ENCODE results near the gene TRIM33.

DNA sequence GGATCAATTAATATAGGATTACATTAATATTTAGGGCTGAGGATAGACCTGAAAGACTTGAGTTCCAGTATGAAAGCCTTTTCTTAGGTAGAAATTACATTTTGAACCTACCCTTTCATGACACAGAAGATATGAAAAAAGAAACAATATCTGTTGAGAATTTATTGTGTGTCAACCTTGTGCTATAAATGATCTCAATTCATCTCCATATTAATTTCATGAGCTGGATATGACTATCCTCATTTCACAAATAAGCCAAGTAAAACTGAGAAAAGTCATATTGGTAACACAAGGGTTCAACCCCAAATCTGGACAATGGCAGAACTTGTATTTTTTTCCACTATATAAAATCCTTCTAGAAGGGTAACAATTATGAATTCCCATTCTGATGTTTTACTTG, 120.0 kb downstream of the TRIM33 start:
- TF ChIP-seq, protein P1, sequence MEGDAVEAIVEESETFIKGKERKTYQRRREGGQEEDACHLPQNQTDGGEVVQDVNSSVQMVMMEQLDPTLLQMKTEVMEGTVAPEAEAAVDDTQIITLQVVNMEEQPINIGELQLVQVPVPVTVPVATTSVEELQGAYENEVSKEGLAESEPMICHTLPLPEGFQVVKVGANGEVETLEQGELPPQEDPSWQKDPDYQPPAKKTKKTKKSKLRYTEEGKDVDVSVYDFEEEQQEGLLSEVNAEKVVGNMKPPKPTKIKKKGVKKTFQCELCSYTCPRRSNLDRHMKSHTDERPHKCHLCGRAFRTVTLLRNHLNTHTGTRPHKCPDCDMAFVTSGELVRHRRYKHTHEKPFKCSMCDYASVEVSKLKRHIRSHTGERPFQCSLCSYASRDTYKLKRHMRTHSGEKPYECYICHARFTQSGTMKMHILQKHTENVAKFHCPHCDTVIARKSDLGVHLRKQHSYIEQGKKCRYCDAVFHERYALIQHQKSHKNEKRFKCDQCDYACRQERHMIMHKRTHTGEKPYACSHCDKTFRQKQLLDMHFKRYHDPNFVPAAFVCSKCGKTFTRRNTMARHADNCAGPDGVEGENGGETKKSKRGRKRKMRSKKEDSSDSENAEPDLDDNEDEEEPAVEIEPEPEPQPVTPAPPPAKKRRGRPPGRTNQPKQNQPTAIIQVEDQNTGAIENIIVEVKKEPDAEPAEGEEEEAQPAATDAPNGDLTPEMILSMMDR (IDR thresholded peaks at IDR 0.05): no peak
- TF ChIP-seq POLR2AphosphoS5 (IDR thresholded peaks at IDR 0.05) (no peak), POLR2A (IDR thresholded peaks at IDR 0.05) (no peak), EP300 (IDR thresholded peaks at IDR 0.05) (no peak)
